ENCODE results near the gene PLXNC1. TPM values are rescaled to one million over a fixed set of nuclear protein-coding genes. Genes with fewer than 3 reads are reported as not detected.

Gene PLXNC1
- total RNA-seq, 1 experiment from 2014 or later, result 1.3 TPM

DNA sequence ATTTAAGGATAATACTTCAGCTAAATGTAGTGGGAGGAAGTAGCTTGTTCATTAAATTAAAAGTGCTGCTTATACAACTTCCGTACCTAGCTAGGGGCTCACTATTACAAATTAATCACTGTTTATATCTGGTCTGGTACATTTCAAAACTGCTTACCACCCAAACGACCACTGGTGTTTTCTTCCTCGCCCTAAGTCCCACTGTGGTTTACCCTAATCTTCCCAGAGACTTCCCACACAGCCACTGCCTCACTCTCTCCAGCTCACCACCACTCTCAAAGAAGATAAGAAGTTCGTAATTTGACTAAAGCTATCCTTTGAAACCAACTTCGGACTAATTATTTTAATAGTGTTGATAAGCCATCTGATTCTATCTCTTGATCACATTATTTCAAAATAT lies 62.6 kb downstream of the PLXNC1 start:
- Mint-ChIP-seq H3K27me3 (ENCODE audit: unreplicated experiment) (peaks cover 9% of the 10 kb centered on the region), H3K4me1 (ENCODE audit: low read depth, unreplicated experiment) (no peaks in the 10 kb centered on the region), H3K9me3 (ENCODE audit: low read depth, unreplicated experiment) (no peaks in the 10 kb centered on the region), H3K27ac (ENCODE audit: unreplicated experiment) (no peak overlapping the region), H3K4me3 (ENCODE audit: low read depth, unreplicated experiment) (no peak overlapping the region), H3K36me3 (ENCODE audit: insufficient read depth, unreplicated experiment) (no peaks in the 10 kb centered on the region)
- TF ChIP-seq, protein P1, sequence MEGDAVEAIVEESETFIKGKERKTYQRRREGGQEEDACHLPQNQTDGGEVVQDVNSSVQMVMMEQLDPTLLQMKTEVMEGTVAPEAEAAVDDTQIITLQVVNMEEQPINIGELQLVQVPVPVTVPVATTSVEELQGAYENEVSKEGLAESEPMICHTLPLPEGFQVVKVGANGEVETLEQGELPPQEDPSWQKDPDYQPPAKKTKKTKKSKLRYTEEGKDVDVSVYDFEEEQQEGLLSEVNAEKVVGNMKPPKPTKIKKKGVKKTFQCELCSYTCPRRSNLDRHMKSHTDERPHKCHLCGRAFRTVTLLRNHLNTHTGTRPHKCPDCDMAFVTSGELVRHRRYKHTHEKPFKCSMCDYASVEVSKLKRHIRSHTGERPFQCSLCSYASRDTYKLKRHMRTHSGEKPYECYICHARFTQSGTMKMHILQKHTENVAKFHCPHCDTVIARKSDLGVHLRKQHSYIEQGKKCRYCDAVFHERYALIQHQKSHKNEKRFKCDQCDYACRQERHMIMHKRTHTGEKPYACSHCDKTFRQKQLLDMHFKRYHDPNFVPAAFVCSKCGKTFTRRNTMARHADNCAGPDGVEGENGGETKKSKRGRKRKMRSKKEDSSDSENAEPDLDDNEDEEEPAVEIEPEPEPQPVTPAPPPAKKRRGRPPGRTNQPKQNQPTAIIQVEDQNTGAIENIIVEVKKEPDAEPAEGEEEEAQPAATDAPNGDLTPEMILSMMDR (IDR thresholded peaks at IDR 0.05; ENCODE audit: unreplicated experiment), result no peak
- intact Hi-C loops (cut with micrococcal nuclease; ENCODE audit: unreplicated experiment), result no loop called here
- CTCF ChIA-PET, result interaction anchor here (0.6 kb wide), 1 partner anchor 317 kb away, joined by 3 read pairs; no protein-coding TSS in a partner anchor
- no TSS peak for BruUV-seq (replicated peaks)
- no peak for DNase-seq

DNA sequence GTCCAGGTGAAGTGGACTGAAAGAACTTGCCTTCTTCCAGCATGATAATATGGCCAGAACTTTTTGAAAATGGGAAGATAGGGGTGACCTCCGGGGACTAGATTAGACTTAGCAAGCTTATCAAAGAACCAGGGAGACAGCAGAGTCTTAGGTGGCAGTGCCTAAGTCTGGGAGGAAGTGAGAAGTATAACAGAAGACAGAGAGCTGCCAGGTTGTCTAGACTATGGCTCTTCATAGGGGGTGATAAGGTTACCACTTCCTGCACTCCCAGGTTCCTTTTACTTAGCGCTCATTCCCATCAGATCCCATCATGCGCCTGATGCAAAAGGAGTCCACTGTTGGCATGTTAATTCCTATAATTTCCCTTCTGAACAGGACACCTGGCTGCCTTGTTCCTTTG lies 69.9 kb downstream of the PLXNC1 start:
- no peak overlapping the region for H3K4me3 Mint-ChIP-seq (ENCODE audit: low read depth, unreplicated experiment)
- H3K4me1 Mint-ChIP-seq (ENCODE audit: low read depth, unreplicated experiment), result no peaks in the 10 kb centered on the region
- H3K9me3 Mint-ChIP-seq (ENCODE audit: low read depth, unreplicated experiment), result peaks cover 2% of the 10 kb centered on the region
- no peak for DNase-seq
- no peak overlapping the region for H3K27ac Mint-ChIP-seq (ENCODE audit: unreplicated experiment)
- CTCF ChIA-PET, result no interaction called here
- TF ChIP-seq, protein P1 (IDR thresholded peaks at IDR 0.05; ENCODE audit: unreplicated experiment), result no peak
- peaks cover 23% of the 10 kb centered on the region for H3K27me3 Mint-ChIP-seq (ENCODE audit: unreplicated experiment)
- no TSS peak for BruUV-seq (replicated peaks)
- intact Hi-C loops (cut with micrococcal nuclease; ENCODE audit: unreplicated experiment), result loop anchor here (5.0 kb wide), 1 partner anchor 529 kb away; no protein-coding TSS in a partner anchor
- H3K36me3 Mint-ChIP-seq (ENCODE audit: insufficient read depth, unreplicated experiment), result no peaks in the 10 kb centered on the region

DNA sequence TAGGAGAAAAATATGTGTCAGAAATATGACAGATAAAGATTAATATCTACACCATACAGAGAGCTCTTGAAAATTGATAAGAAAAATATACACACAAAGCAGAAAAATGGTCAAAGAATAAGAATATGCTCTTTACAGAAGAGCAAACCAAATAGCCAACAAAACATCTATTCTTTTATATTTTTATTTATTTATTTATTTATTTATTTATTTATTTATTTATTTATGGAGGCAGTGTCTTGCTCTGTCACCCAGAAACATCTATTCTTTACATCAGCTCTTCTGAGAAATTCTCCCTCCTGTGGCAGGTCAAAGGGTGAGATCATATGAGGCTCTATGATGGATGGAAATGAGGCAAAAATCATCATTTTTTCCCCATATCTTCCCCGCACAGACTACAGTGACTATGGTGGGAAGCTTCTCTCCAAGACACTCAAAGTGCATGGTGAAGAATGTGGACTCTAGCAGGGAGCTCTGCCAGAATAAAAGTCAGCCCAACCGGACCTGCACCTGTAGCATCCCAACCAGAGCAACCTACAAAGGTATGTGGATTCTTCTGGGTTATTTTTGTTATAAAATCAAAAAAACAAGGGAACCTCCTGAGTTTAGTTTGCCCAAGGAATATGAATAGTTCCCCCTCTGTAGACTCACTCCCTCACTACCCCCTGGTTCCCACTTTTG lies 71.4 kb downstream of the PLXNC1 start:
- no peak for DNase-seq
- CTCF ChIA-PET, result no interaction called here
- Mint-ChIP-seq H3K27me3 (ENCODE audit: unreplicated experiment) (peaks cover 35% of the 10 kb centered on the region), H3K4me3 (ENCODE audit: low read depth, unreplicated experiment) (no peak overlapping the region), H3K36me3 (ENCODE audit: insufficient read depth, unreplicated experiment) (no peaks in the 10 kb centered on the region), H3K4me1 (ENCODE audit: low read depth, unreplicated experiment) (no peaks in the 10 kb centered on the region), H3K9me3 (ENCODE audit: low read depth, unreplicated experiment) (peaks cover 2% of the 10 kb centered on the region), H3K27ac (ENCODE audit: unreplicated experiment) (no peak overlapping the region)
- no TSS peak for BruUV-seq (replicated peaks)
- intact Hi-C loops (cut with micrococcal nuclease; ENCODE audit: unreplicated experiment), result loop anchor here (5.0 kb wide), 1 partner anchor 528 kb away; no protein-coding TSS in a partner anchor
- TF ChIP-seq, protein P1 (IDR thresholded peaks at IDR 0.05; ENCODE audit: unreplicated experiment), result no peak

DNA sequence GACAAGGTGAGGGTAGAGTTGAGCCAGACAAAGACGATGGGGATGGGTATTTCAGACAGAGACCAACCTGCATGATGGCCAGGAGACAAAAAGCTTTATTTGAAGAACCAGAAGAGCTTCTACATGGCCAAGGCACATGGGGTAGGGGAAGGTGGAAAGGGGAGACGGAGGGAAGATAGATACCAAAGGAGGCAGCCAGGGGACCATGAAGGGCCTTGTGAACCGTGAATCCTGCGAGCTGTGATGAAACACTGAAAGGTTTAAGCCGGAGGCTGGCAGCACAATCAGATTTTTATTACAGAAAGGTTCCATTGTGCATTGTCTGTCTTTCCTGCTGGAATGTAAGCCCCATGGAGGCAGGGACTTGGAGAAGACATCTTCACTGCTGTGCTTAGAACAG lies 72.4 kb downstream of the PLXNC1 start:
- no peak for DNase-seq
- Mint-ChIP-seq H3K27ac (ENCODE audit: unreplicated experiment) (no peak overlapping the region), H3K4me1 (ENCODE audit: low read depth, unreplicated experiment) (no peaks in the 10 kb centered on the region), H3K36me3 (ENCODE audit: insufficient read depth, unreplicated experiment) (no peaks in the 10 kb centered on the region), H3K9me3 (ENCODE audit: low read depth, unreplicated experiment) (peaks cover 2% of the 10 kb centered on the region), H3K4me3 (ENCODE audit: low read depth, unreplicated experiment) (no peak overlapping the region), H3K27me3 (ENCODE audit: unreplicated experiment) (peaks cover 45% of the 10 kb centered on the region)
- intact Hi-C loops (cut with micrococcal nuclease; ENCODE audit: unreplicated experiment), result no loop called here
- CTCF ChIA-PET, result no interaction called here
- TF ChIP-seq, protein P1 (IDR thresholded peaks at IDR 0.05; ENCODE audit: unreplicated experiment), result no peak
- no TSS peak for BruUV-seq (replicated peaks)

Measured in Calu3 (cell line).